Neural cell (in vitro differentiated cells): ENCODE results near the gene GPR17. TPM values are rescaled to one million over a fixed set of nuclear protein-coding genes. Genes with fewer than 3 reads are reported as not detected.

Experiments
- H2AFZ ChIP-seq: fragments of 200-600, 300-800 bp; sonication (generic), shearing (Covaris generic); 2 replicates; pipeline ENCODE4 v1.6.0; 2014; ENCODE audit warnings: low read depth, mild to moderate bottlenecking, antibody characterized with exemption, low read length, moderate library complexity
- H3F3A ChIP-seq: fragments of 200-600 bp; shearing (Covaris generic); 2 replicates; pipeline ENCODE4 v1.6.1; 2016; ENCODE audit warnings: mild to moderate bottlenecking, moderate library complexity, mixed read lengths, antibody characterized with exemption, low read length; ENCODE audit not compliant: insufficient read depth, poor library complexity, severe bottlenecking
- H3K27ac ChIP-seq: fragments of 200-600, 300-800 bp; sonication (generic), shearing (Covaris generic); 2 replicates; pipeline ENCODE4 v1.5.1; 2014; ENCODE audit warnings: mild to moderate bottlenecking, low read length, moderate library complexity
- H3K27me3 ChIP-seq: fragments of 300-800, 200-600 bp; sonication (generic), shearing (Covaris generic); 2 replicates; pipeline ENCODE4 v1.6.0; 2014; ENCODE audit warnings: mild to moderate bottlenecking, low read depth, low read length, moderate library complexity; ENCODE audit not compliant: insufficient read depth
- H3K36me3 ChIP-seq: fragments of 300-800, 200-600 bp; sonication (generic), shearing (Covaris generic); 2 replicates; pipeline ENCODE4 v1.5.1; 2014; ENCODE audit warnings: mild to moderate bottlenecking, antibody characterized with exemption, low read length, moderate library complexity; ENCODE audit not compliant: insufficient read depth
- H3K4me2 ChIP-seq: fragments of 300-800, 200-600 bp; sonication (generic), shearing (Covaris generic); 2 replicates; pipeline ENCODE4 v1.6.0; 2014; ENCODE audit warnings: mild to moderate bottlenecking, low read length
- H3K4me3 ChIP-seq: fragments of 300-800, 200-600 bp; sonication (generic), shearing (Covaris generic); 2 replicates; pipeline ENCODE4 v1.5.1; 2014; ENCODE audit warnings: mild to moderate bottlenecking, low read length, moderate library complexity
- H3K79me2 ChIP-seq: fragments of 200-600 bp; shearing (Covaris generic); replicated peaks from 2 replicates; pipeline ENCODE4 v1.6.0; 2014; ENCODE audit warnings: mild to moderate bottlenecking, low read length, moderate library complexity; ENCODE audit not compliant: insufficient read depth
- H3K9ac ChIP-seq: fragments of 300-800, 200-600 bp; sonication (generic), shearing (Covaris generic); 2 replicates; pipeline ENCODE4 v1.6.1; 2016; ENCODE audit warnings: mild to moderate bottlenecking, low read length, mixed read lengths
- H3K9me2 ChIP-seq: fragments of 200-600 bp; shearing (Covaris generic); 2 replicates; pipeline ENCODE4 v1.6.1; 2016; ENCODE audit warnings: mild to moderate bottlenecking, low read length, mixed read lengths; ENCODE audit not compliant: insufficient read depth
- H3K9me3 ChIP-seq: fragments of 200-600, 300-800 bp; sonication (generic), shearing (Covaris generic); 2 replicates; pipeline ENCODE4 v1.6.1; 2016; ENCODE audit warnings: mild to moderate bottlenecking, mixed run types, low read length, moderate library complexity, mixed read lengths
- H4K20me1 ChIP-seq: fragments of 200-600 bp; shearing (Covaris generic); 2 replicates; pipeline ENCODE4 v1.6.1; 2016; ENCODE audit warnings: mild to moderate bottlenecking, mixed run types; ENCODE audit not compliant: insufficient read depth
- EP300 ChIP-seq: fragments of 450-650 bp; conservative IDR thresholded peaks from 2 replicates; pipeline ENCODE4 v1.6.1; 2014; ENCODE audit warnings: antibody characterized with exemption, mild to moderate bottlenecking, moderate library complexity; ENCODE audit not compliant: poor library complexity, severe bottlenecking
- EZH2 ChIP-seq: fragments of 200-600, 300-800 bp; shearing (Covaris generic), sonication (generic); IDR thresholded peaks from 2 replicates; pipeline ENCODE4 v1.6.1; 2014; ENCODE audit warnings: antibody characterized with exemption, low read length, borderline replicate concordance, mild to moderate bottlenecking; ENCODE audit not compliant: insufficient read depth, poor library complexity, severe bottlenecking
- MXI1 ChIP-seq: fragments of 450-650 bp; conservative IDR thresholded peaks from 2 replicates; pipeline ENCODE4 v1.6.1; 2014; ENCODE audit warnings: antibody characterized with exemption, mild to moderate bottlenecking; ENCODE audit not compliant: poor library complexity, severe bottlenecking
- POLR2AphosphoS5 ChIP-seq: IDR thresholded peaks from 2 replicates; pipeline ENCODE4 v1.6.1; 2012
- RAD21 ChIP-seq: fragments of 450-650 bp; conservative IDR thresholded peaks from 2 replicates; pipeline ENCODE4 v1.6.1; 2014; ENCODE audit warnings: antibody characterized with exemption, mild to moderate bottlenecking, moderate library complexity
- REST ChIP-seq: IDR thresholded peaks from 2 replicates; pipeline ENCODE4 v1.6.1; 2012; ENCODE audit warnings: borderline replicate concordance
- SMC3 ChIP-seq: fragments of 450-650 bp; conservative IDR thresholded peaks from 2 replicates; pipeline ENCODE4 v1.6.1; 2014; ENCODE audit warnings: antibody characterized with exemption, mild to moderate bottlenecking, moderate library complexity; ENCODE audit not compliant: poor library complexity
- TAF1 ChIP-seq: IDR thresholded peaks from 2 replicates; pipeline ENCODE4 v1.6.1; 2012; ENCODE audit warnings: low read depth
- polyA plus RNA-seq: library from polyadenylated mRNA; depleted of rRNA; stranded (reverse); fragments of >200 nt; gene quantifications from 2 replicates; pipeline ENCODE4 v1.2.3, GENCODE V29; 2014
- TF ChIP-seq, protein P1 (sequence below): fragments of 450-650 bp; IDR thresholded peaks from 2 replicates; pipeline ENCODE4 v1.5.1; 2014; ENCODE audit warnings: antibody characterized with exemption, mild to moderate bottlenecking, moderate library complexity; ENCODE audit not compliant: poor library complexity, severe bottlenecking

The GPR17 gene
- polyA plus RNA-seq, 1 donor from 2014 or later, result not detected

DNA sequence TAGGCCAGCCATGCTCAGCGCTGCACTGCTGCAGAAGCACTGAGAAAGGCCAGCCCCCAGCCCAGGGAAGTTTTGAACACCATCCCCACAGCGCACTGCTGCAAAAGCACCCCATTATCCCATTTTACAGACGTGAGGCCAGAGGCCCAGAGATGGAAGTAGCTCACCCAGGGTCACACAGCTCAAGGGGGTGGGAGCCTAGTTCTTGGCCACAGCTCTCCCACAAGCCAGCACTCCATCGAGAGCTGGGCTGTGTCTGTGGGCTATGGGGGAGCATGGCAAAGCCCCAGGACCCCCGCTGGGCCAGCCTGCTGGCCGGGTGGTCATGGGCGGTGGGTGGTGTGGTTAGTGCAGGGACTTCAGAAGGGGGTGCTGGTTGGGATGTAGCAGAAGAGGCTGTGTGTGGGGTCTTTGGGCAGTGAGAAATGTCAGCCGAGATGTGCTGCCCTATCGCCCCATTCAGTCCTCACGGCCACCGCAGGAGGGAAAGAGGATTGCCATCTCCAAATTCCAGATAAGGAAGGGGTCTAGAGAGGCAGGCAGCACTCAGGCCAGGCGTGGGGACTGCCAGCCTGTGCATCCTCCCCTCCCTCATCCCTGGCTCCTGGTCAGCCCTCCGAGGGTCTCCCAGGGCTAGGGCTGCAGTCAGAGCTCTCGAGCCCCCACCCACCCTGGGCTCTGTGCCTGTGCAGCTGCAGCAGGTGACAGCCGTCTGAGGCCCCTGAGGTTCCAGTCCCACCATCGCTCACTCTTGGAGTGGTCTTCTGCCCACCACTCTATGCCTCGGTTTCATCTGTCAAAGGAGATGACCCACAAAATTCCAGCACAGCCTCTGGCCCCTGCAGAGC, 17.0 kb upstream of the GPR17 start:
- H2AFZ ChIP-seq, result no peak overlapping the region
- H3K27me3 ChIP-seq, result no peaks in the 10 kb centered on the region
- no peaks in the 10 kb centered on the region for H3K9me2 ChIP-seq
- H3K79me2 ChIP-seq, result no peaks in the 10 kb centered on the region
- TF ChIP-seq TAF1 (no peak), MXI1 (no peak), REST (no peak), EZH2 (no peak), POLR2AphosphoS5 (no peak), RAD21 (no peak), EP300 (no peak), SMC3 (no peak)
- TF ChIP-seq, protein P1, sequence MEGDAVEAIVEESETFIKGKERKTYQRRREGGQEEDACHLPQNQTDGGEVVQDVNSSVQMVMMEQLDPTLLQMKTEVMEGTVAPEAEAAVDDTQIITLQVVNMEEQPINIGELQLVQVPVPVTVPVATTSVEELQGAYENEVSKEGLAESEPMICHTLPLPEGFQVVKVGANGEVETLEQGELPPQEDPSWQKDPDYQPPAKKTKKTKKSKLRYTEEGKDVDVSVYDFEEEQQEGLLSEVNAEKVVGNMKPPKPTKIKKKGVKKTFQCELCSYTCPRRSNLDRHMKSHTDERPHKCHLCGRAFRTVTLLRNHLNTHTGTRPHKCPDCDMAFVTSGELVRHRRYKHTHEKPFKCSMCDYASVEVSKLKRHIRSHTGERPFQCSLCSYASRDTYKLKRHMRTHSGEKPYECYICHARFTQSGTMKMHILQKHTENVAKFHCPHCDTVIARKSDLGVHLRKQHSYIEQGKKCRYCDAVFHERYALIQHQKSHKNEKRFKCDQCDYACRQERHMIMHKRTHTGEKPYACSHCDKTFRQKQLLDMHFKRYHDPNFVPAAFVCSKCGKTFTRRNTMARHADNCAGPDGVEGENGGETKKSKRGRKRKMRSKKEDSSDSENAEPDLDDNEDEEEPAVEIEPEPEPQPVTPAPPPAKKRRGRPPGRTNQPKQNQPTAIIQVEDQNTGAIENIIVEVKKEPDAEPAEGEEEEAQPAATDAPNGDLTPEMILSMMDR, result no peak
- no peaks in the 10 kb centered on the region for H4K20me1 ChIP-seq
- H3K4me3 ChIP-seq, result no peak overlapping the region
- no peaks in the 10 kb centered on the region for H3F3A ChIP-seq
- no peaks in the 10 kb centered on the region for H3K9me3 ChIP-seq
- H3K36me3 ChIP-seq, result no peaks in the 10 kb centered on the region
- H3K9ac ChIP-seq, result no peak overlapping the region
- no peak overlapping the region for H3K27ac ChIP-seq
- H3K4me2 ChIP-seq, result no peak overlapping the region

- Histone ChIP-seq H2AFZ (no peak overlapping the region), H3K4me2 (no peak overlapping the region)
- TF ChIP-seq TAF1 (no peak), REST (no peak), MXI1 (no peak), EP300 (no peak), SMC3 (no peak), EZH2 (no peak), POLR2AphosphoS5 (no peak), RAD21 (no peak)
- TF ChIP-seq, protein P1, result no peak
Measured at GRCh38 chr2:127629637-127630036, 16.3 kb upstream of the GPR17 start.

More at GRCh38 chr2:127629637-127630036, 16.3 kb upstream of the GPR17 start:
- Histone ChIP-seq H3K27ac (no peak overlapping the region), H3F3A (no peaks in the 10 kb centered on the region), H4K20me1 (no peaks in the 10 kb centered on the region), H3K4me3 (no peak overlapping the region), H3K27me3 (no peaks in the 10 kb centered on the region), H3K9ac (no peak overlapping the region), H3K9me3 (no peaks in the 10 kb centered on the region), H3K36me3 (no peaks in the 10 kb centered on the region), H3K9me2 (no peaks in the 10 kb centered on the region), H3K79me2 (no peaks in the 10 kb centered on the region)
